Brain pericyte (primary cell): ENCODE data around the gene GAD1.

Experiments used
- DNase-seq: peaks from one replicate; pipeline ENCODE4 v3.0.0-alpha.2; 2012; ENCODE audit warnings: low read depth, low spot score

The GAD1 gene

DNA sequence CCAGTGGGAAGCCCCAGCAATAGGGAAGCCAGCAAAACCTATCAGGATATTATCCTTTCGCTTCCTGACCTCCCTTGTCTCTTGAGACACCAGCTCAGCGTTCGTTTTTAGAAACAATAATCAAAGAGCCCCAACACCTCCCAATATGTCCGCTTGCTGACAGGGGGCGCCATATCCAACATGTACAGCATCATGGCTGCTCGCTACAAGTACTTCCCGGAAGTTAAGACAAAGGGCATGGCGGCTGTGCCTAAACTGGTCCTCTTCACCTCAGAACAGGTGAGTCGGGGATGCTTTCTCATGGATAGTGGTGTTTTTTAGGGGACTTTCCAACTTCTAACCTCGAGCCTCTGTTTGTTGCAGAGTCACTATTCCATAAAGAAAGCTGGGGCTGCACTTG, 28.7 kb downstream of the GAD1 start:
- no peak for DNase-seq

DNA sequence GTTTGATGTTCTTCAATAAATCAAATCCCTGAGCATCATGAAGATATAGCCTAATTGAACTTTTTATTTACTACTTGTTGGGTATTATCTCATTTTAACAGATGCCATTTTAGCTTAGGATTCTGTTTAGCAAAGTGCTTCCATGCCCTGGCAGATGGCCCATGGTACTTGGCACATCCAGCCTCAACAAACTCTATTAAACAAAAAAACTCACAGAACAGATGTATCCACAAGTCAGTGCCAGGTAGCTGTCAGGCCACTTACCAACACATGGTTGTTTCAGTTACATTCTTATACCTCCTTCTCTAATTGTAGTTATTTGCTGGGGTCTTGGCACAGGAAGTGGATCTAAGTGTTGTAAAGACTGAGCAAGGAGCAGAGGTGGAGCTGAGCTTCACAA, 29.6 kb downstream of the GAD1 start:
- DNase-seq = no peak

DNA sequence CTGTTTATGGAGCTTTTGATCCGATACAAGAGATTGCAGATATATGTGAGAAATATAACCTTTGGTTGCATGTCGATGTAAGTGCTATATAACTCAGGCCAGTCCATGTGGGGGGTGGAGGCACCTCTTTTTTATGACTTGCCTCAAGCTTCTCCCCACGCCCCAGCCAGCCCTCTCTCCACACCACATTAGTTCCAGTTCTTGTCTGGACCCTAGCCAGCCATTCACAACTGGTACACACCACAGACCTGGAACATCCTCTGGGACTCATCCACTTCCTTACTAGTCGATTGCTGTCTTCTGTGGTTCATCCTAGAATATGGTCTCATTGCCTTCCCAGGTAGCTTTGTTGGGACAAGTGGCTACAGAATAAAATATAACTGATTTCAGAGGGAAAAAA, 31.0 kb downstream of the GAD1 start:
- DNase-seq = no peak

DNA sequence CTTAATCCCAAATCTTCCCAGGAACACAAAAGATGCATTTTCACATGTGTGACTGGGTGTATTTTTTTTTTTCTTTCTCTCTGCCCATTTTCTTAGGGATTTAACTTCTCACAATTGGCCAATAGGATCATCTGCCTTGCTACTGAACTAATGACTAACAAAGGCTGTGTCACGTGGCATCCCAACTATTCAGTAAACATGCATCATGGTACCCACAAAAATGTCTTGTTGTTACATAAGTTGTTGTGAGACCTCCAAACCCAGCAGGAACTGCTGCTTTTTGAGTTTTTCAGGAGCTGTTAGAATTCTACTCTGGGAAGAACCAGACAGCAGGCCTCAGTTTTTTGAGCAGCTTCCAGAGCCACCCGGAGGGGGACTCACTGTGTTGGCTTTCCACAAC, 31.9 kb downstream of the GAD1 start:
- no peak for DNase-seq

DNA sequence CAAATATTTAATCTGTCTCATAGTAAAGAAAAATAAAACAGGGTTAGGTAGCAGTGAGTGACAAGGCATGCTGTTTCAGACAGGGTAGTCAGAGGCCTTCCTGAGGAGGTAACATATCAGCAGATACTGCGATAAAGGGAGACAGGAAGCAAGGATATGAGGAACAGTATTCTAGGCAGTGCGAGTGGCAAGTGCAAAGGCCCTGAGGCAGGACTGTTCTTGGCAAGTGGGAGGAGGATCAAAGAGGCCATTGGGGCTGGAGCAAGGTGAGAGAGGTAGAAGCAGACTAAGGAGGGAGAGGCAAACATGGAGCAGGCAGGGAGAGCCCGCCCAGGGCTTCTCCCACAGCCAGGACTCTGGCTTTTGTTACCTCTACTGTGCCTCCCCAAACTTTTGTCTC, 33.6 kb downstream of the GAD1 start:
- DNase-seq = no peak

DNA sequence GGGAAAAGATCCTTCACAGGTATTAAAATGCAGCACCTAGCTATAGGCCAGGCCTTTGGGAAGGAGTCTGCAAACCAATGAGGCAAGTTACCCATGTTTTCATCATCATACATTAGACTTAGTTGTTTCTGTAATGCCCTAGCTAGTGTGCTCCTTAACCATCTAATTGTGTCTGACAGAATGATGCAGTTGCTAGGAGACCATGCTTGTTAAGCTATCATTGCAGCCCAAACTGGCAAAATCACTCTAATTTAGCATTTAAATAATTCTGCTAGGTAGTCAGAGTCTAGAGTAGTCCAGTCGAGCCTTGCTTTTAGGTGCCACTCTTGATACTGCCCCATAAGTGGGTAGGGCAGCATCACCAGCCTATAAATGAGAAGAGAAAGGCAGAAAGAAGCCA, 34.9 kb downstream of the GAD1 start:
- DNase-seq = no peak

DNA sequence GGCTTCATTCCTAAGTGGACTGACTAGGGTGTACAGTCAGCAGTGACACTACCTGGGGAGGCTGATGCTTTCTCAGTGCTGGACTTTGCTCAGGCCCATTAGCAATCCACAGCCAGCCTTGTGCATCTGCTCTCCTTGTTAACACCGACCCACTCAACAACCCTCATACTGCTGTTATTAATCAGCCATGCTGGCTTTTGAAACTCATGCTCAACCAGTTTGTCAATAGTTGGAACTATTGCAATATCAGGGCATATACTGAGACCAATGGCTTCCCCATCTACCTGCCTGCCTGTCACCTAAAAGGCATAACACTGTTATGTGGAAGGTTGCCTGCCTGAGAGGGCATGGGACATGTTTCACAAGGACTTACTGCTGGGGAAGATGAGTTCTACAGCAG, 39.4 kb downstream of the GAD1 start:
- no peak for DNase-seq

DNA sequence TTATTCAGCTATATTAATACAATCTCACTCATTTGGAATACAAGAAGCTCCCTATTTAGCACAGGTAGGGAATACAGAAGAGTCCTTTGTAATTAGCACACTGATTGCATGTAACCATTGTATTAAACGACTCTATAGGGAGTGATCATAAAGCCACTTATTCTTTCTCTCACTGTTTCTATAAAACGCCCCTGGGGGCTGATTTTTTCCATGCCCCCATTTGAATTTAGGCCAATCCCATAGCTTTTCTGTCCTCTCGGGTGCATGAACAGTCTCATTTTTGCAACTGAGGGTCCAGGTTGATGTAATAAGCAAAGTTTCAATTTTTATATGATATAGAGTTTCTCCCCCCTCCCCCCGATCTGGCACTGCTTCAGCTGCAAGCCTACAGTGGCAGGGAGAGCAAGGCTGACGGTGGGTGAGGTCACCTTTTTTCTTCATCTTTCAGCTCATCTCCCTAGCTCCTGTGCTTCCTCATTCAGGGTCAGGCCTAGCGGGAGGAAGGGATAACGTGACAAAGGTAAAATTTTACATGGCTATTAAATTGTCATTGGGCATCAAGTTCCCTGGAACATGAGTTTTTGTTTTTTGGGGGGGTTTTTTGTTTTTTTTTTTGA, 45.7 kb downstream of the GAD1 start:
- DNase-seq = no peak

DNA sequence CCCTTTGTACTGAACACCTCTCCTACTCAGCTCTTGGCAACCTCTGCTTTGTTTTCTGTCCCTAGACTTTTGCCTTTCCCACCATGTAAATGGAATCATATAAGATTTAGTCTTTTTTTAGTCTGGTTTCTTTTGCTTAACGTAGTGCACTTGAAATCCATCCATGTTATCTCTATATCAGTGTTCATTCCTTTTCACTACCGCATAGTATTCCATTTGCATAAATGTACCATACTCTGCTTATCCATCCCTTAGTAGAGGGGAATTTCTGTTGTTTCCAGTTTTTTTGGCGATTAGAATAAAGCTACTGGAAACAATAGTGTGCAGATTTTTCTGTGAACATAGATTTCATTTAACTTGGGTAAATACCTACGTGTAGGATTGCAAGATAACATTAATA, 46.4 kb downstream of the GAD1 start:
- no peak for DNase-seq

DNA sequence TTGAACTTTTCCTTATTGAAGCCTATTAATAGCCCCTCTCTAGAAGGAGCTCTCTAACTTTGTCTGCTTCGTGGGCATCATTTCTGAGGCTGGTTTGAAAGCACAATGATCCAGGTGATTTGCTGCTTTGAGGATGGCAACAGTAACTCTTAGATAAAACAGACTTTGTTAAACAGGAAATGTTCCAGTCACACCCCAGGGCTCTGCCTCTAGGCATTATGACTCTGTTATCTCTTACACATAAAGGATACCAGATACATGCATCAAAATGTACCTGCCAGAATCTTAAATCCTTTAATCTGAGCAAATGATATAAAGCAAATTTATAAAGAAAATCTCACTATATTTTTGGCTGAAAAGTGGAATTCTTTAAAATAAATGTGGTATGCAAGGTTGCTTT, 52.3 kb downstream of the GAD1 start:
- no peak for DNase-seq

DNA sequence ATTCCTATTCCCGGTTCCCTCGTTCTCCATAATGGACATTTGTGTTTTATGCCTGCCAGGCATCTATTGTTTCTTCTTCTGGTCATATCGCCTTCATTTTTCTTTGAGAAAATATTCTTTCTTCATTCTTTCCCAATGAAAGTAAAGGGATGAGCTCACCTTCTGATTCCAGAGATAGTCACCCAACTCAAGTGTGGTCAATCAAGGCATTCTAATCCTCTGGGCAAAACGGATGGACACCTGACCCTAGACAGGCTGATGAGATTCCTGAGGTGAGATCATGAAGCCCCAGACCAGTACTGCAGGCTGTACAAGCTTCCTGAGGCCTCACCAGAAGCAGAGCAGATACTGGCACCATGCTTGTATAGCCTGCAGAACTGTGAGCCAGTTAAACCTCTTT, 52.8 kb downstream of the GAD1 start:
- no peak for DNase-seq

DNA sequence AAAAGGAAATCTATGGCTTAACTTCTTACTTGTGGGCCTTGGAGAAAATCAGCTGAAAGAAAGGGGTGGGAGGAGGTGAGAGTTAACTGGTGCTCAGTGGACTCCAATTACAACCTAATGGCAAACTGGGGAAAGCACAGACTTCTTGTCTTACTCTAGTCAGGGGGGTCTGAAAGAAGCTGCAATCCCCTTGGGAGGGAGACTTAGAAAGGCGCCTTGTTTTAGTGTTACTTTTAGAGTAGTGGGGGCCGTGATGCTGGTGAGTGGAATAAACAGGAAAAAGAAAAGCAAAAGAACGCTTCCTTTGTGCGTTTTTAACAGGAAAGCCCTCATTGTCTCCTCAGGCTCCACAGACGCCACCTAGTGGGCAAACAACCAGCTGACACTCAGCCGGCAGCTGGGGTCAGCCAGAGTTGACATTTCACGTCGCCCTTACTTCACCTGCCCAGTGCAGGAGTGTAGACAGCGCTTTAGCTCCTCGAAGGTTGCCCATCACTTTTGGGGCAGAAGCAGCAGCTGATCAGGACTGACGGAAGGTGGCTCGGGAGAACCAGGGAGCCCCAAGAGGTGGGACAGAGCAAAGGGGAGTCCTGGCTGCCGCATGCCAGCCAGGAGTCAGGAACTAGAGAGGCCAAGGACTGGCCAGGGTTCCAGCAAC, 56.5 kb downstream of the GAD1 start:
- DNase-seq = peak; percentile 6

DNA sequence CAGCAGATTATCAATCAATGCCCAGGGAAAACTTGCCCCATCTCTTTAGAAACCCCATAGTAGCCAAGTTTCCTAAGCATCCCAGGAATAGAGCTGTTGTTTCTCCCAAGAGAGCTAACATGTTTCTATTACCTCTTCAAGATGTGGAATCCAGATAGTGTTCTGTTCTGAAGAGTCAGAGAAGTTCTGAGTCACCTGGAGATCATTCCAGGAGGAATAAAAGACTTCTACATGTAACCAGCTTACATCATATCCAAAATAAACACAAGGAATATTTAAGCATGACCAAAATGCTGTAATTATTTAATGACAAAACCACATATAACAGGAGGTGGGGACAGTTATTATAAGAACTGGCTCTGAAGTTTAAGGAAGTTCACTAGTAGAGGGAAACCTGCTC, 61.4 kb downstream of the GAD1 start:
- DNase-seq = no peak

DNA sequence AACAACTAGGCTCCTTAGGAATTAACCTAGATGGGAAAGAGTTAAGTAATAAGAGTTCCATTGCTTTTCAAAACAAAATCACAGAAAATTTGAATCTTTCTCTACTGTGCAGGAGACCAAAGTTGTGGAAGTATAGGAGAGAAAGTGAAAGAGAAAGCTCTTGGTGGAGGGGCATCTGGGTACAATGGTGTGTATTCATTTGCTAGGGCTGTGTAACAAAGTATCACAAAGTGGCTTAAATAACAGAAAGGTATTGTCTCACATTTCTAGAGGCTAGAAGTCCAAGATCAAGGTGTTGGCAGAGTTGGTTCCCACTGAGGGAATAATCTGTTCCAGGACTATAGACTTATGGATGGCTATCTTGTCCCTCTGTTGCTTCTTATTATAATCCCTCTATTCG, 61.8 kb downstream of the GAD1 start:
- DNase-seq = no peak

DNA sequence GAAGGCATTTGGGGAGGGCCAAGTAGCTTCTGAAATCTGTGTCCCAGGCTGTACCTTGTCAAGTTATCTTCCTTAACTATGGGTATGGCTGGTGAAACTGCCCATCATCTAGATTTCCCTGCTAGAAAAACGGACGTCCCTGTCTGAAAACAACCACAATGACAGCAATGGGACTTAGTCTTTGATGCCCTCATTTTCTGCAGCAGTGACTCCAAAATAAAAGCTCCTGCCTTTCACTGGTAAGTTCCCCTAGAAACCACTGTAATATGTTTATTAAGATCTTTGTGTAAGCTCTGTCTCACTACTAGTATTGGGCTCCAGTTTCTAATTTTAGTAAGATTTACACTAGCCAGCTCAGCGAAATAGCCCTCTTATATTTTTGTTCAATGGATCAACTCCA, 65.2 kb downstream of the GAD1 start:
- no peak for DNase-seq

DNA sequence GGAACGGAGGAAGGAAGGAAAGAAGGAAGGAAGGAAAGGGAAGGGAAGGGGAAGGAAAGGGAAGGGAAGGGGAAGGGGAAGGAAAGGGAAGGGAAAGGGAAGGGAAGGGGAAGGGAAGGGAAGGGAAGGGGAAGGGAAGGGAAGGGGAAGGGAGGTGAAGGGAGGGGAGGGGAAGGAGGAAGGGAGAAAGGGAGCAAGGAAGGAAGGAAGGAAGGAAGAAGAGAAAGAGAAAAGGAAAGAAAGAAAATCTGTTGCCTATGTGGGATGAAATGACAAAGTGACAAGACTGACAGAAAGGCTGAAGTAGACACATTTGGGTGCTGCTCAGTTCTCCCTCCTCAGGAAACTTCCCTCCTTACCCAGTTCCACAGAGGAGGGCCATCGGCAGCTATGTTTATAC, 66.1 kb downstream of the GAD1 start:
- DNase-seq = no peak

DNA sequence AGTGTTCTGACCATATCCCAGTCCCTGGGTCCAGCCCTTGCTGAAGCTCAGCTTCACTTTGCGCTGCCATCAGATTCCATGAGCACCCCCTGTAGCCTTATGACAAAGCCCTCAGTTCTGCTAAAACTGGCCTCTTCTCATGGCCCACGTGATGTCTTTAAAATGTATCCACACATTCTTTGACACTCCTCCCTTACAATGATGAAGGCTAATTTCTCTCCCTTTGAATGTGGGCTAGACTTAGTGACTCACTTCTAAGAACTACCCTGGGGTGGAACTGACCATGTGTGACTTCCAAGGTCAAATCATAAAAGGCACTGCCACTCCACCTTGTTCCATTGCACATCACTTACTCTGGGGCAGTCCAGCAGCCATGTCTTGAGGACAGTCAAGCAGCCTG, 67.0 kb downstream of the GAD1 start:
- no peak for DNase-seq

DNA sequence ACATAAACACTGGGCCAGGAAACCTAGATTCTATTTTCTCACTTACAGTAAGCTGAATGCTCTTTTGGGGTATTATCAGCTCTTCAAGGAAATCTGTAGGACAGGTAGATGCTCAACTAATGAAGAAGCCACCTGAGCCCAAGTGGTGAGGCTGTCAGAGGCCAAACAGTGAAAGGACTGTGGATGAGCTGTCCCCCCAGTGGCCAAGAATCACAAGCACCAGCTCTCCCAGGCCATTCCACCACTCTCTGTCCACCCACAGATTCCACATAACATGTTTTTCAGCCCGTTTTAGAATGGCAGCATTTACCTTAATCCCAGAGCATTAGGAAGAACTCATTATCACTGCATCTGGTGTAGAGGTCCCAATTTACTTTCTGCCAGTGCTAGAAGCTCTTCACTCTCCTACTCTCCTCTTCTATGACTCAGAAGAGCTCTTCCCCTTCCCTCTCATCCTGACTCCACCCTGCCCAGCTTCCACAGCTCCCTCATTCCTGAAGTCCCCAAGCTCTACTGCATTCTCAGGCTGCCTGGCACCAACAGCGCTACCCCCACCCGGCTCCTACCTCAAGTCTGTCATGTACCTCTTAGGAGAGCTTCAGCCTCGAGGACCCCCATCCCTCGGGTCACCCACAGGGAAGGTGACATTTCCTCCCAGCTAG, 68.6 kb downstream of the GAD1 start:
- DNase-seq = no peak

DNA sequence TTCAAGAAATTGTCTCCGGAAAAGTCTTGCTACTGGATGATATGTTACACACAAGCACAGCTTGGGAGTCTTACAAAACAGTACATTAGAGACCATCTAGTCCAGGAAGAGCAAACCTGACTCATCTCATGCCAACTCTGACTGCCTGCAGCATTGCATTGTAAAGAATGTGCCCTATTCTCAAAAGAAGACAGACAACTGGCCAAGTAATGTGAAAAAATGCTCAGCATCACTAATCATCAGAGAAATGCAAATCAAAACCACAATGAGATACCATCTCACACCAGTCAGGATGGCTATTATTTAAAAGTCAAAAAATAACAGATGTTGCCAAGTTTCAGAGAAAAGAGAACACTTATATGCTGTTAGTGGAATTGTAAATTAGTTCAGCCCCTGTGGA, 69.7 kb downstream of the GAD1 start:
- DNase-seq = no peak

DNA sequence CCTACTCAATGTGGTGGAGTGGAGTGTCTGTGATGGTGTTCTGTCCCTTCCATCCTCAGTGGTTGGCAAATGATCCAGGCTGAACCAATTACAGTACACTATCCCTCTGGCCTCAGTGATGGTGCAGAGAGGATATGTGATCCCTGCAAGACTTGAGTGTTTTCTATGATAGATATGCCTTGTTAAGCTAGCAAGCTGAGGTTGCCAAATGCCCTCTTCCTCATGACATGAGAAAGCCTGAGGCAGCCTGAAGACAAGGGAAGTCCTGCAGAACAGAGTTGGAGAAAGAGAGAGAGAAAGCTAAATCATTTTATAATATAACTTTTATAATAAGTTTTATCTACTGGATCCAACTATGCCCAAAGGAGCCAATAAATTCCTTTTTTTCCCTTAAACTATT, 70.8 kb downstream of the GAD1 start:
- no peak for DNase-seq

DNA sequence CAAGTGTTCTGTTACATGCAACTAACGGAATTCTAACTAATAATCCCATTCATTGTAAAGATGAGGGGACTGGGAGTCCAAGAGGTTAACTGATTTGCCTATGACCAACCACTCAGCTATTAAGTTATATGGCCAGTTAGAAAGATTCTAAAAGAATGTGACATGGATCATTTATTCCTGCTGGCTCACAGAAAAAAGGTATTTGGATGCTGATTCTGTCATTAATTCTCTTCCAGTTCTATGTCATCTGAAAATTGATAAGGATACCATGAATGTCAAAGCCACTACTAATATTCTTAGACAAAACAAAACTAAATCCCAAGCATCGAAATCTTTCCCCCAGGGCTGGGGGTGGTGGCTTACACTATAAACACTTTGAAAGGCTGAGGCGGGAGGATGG, 71.2 kb downstream of the GAD1 start:
- no peak for DNase-seq

DNA sequence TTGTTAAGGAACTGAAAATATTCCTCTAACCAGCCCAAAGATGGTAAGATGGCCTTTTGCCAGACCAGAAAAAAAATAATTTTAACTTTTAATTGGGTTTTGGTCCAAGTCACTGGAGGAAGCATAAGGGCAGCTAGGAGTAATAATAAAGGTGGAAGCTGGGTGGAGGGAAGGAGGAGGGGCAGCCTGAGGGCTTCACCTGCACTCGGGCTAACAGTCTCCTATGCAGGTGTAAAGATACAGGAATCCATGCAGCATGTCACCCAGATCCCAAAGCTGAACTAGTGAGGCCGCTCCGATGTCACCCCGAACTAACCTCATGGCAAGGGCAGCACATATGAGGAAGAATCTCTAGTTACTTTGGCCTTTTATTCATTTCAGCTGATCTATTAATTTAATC, 75.2 kb downstream of the GAD1 start:
- no peak for DNase-seq

DNA sequence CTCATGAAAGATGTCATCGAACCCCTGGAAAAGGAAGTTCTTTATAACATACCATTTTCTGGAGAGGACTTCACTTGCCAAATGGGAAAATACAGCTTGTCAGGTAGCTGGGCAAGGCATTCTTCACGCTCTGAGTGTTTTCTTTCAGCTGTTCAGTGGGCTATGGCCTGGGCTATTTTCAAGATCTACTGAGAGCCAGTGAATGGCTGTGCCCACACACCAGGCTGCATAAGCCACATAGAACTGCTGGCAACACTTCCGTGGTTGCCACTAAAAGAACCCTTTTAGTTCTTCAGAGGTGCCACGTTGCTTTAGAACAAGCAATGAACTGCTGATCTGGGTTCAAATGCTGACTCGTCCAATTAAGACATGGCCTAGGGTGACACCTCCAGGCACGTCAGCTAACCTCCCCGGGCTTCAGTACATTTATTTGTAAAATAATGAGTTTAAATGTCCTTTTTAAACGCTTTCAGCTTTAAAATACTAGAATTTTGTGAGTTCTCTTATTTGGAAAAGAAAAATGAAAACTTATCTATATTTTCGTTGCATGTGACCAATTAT, 75.8 kb downstream of the GAD1 start:
- no peak for DNase-seq
